MCF 10A (cell line): ENCODE data around the gene SGSH. TPM values are rescaled to one million over a fixed set of nuclear protein-coding genes. Genes with fewer than 3 reads are reported as not detected.

Source experiments
- BruUV-seq: library from RNA; stranded (reverse); fragments of 400-500 nt; replicated peaks from 2 replicates; lab custom pipeline; 2021; lab: Mats Ljungman, UMichigan
- CTCF ChIA-PET: fragments of 300-600 bp; sonication (Branson Sonifier 250); formaldehyde crosslinking; extraction: SDS; loops from one replicate; lab custom pipeline; 2021; ENCODE audit warnings: antibody characterized with exemption, inconsistent platforms; lab: Yijun Ruan, JAX
- POLR2A ChIA-PET: fragments of 300-600, 350-650 bp; sonication (Branson Sonifier 250); formaldehyde crosslinking; extraction: SDS; loops from one replicate; lab custom pipeline; 2020; ENCODE audit warnings: antibody characterized with exemption, inconsistent platforms; lab: Yijun Ruan, JAX
- DNase-seq: peaks from one replicate; pipeline ENCODE4 v3.0.0-alpha.2; 2018; ENCODE audit not compliant: unreplicated experiment
- H3K27ac Mint-ChIP-seq: one replicate; pipeline ENCODE4 v1.8.0; 2022; ENCODE audit warnings: mild to moderate bottlenecking, low read depth, mixed read lengths; ENCODE audit not compliant: unreplicated experiment
- H3K27me3 Mint-ChIP-seq: one replicate; pipeline ENCODE4 v1.8.0; 2022; ENCODE audit warnings: mixed read lengths; ENCODE audit not compliant: insufficient read depth, unreplicated experiment
- H3K36me3 Mint-ChIP-seq: one replicate; pipeline ENCODE4 v1.8.0; 2022; ENCODE audit warnings: mild to moderate bottlenecking, moderate library complexity, mixed read lengths; ENCODE audit not compliant: insufficient read depth, unreplicated experiment
- H3K4me1 Mint-ChIP-seq: one replicate; pipeline ENCODE4 v1.8.0; 2022; ENCODE audit warnings: mixed read lengths; ENCODE audit not compliant: insufficient read depth, unreplicated experiment
- H3K4me3 Mint-ChIP-seq: one replicate; pipeline ENCODE4 v1.8.0; 2022; ENCODE audit warnings: mild to moderate bottlenecking, moderate library complexity, mixed read lengths; ENCODE audit not compliant: unreplicated experiment
- H3K9me3 Mint-ChIP-seq: one replicate; pipeline ENCODE4 v1.8.0; 2022; ENCODE audit warnings: mixed read lengths; ENCODE audit not compliant: unreplicated experiment
- intact Hi-C: fragments of 100-400 bp; cut with micrococcal nuclease; formaldehyde crosslinking; loops from 2 replicates; pipeline ENCODE4 v1.14.1; 2022
- total RNA-seq: library from RNA; stranded (reverse); gene quantifications from 2 replicates; pipeline ENCODE4 v1.2.3, GENCODE V29; 2022
- TF ChIP-seq, protein P1 (sequence below): fragments of 200-600 bp; IDR thresholded peaks from one replicate; pipeline ENCODE4 v1.8.0; 2022; ENCODE audit warnings: antibody characterized with exemption, mild to moderate bottlenecking; ENCODE audit not compliant: unreplicated experiment

SGSH gene
- total RNA-seq, 1 experiment from 2014 or later: 42.0 TPM

DNA sequence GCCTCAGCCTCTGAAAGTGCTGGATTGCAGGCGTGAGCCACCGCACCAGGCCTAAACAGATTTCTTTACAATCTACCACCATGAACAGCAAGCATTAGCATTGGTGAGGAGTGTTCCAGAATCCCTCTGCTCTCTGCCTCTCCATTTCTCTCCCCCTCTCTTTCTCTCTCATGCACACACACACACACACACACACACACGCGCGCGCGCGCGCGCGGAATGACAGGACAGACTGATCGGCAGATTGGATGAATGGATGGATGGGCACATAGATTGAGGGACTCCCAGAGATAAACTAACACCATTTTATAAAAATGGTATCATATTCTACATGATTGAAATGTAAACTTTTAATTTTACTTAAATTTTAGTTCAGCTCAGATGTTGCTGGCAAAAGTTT, 47.0 kb downstream of the SGSH start:
- peaks cover 33% of the 10 kb centered on the region for H3K27me3 Mint-ChIP-seq
- peaks cover 4% of the 10 kb centered on the region for H3K4me1 Mint-ChIP-seq
- CTCF ChIA-PET: no interaction called here
- TF ChIP-seq, protein P1, sequence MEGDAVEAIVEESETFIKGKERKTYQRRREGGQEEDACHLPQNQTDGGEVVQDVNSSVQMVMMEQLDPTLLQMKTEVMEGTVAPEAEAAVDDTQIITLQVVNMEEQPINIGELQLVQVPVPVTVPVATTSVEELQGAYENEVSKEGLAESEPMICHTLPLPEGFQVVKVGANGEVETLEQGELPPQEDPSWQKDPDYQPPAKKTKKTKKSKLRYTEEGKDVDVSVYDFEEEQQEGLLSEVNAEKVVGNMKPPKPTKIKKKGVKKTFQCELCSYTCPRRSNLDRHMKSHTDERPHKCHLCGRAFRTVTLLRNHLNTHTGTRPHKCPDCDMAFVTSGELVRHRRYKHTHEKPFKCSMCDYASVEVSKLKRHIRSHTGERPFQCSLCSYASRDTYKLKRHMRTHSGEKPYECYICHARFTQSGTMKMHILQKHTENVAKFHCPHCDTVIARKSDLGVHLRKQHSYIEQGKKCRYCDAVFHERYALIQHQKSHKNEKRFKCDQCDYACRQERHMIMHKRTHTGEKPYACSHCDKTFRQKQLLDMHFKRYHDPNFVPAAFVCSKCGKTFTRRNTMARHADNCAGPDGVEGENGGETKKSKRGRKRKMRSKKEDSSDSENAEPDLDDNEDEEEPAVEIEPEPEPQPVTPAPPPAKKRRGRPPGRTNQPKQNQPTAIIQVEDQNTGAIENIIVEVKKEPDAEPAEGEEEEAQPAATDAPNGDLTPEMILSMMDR: no peak
- intact Hi-C loops: no loop called here
- no peak overlapping the region for H3K4me3 Mint-ChIP-seq
- POLR2A ChIA-PET: no interaction called here
- BruUV-seq: no TSS peak
- H3K27ac Mint-ChIP-seq: no peak overlapping the region
- no peak for DNase-seq
- H3K36me3 Mint-ChIP-seq: no peaks in the 10 kb centered on the region
- H3K9me3 Mint-ChIP-seq: no peaks in the 10 kb centered on the region

- H3K4me1 Mint-ChIP-seq: peaks cover 4% of the 10 kb centered on the region
- TF ChIP-seq, protein P1: no peak
- no peaks in the 10 kb centered on the region for H3K36me3 Mint-ChIP-seq
- intact Hi-C loops: no loop called here
- H3K4me3 Mint-ChIP-seq: no peak overlapping the region
- CTCF ChIA-PET: no interaction called here
- no TSS peak for BruUV-seq
- no peak for DNase-seq
- POLR2A ChIA-PET: interaction anchor here (1.1 kb wide), 1 partner anchor 24 kb away, joined by 3 read pairs; the partner anchor contains the start of gene EIF4A3
- H3K27me3 Mint-ChIP-seq: peaks cover 33% of the 10 kb centered on the region
- H3K9me3 Mint-ChIP-seq: no peaks in the 10 kb centered on the region
- H3K27ac Mint-ChIP-seq: no peak overlapping the region
These were observed 48.5 kb downstream of the SGSH start for GRCh38 chr17:80171681-80172080.

GRCh38 chr17:80169784-80170500, 50.2 kb downstream of the SGSH start, which contains the start of gene CARD14:
CARD14 (plus strand) TSS chr17:80170030; CDS start chr17:80181439, 11,409 bp downstream.
- TF ChIP-seq, protein P1: no peak
- BruUV-seq: no TSS peak
- no peaks in the 10 kb centered on the region for H3K4me1 Mint-ChIP-seq
- DNase-seq: no peak
- no peaks in the 10 kb centered on the region for H3K36me3 Mint-ChIP-seq
- CTCF ChIA-PET: no interaction called here
- H3K4me3 Mint-ChIP-seq: no peak within 1 kb of the TSS
- intact Hi-C loops: no loop called here
- H3K9me3 Mint-ChIP-seq: no peaks in the 10 kb centered on the region
- POLR2A ChIA-PET: no interaction called here
- no peak within 1 kb of the TSS for H3K27ac Mint-ChIP-seq
- H3K27me3 Mint-ChIP-seq: peaks cover 33% of the 10 kb centered on the region

- no peak overlapping the region for H3K27ac Mint-ChIP-seq
These were observed 51.0 kb downstream of the SGSH start for GRCh38 chr17:80169107-80169506.

More at GRCh38 chr17:80169107-80169506, 51.0 kb downstream of the SGSH start:
- no peak for DNase-seq
- Mint-ChIP-seq H3K36me3 (no peaks in the 10 kb centered on the region), H3K4me1 (no peaks in the 10 kb centered on the region), H3K4me3 (no peak overlapping the region), H3K27me3 (peaks cover 39% of the 10 kb centered on the region), H3K9me3 (no peaks in the 10 kb centered on the region)
- ChIA-PET POLR2A (no interaction called here), CTCF (no interaction called here)
- intact Hi-C loops: no loop called here
- no TSS peak for BruUV-seq
- TF ChIP-seq, protein P1: no peak
